ENCODE results near the gene CDKAL1.
"Not testable (repeated sequence)": the region's sequence is repeated elsewhere in the genome, so short reads cannot be mapped to it uniquely, and the experiment has no call there.

Gene CDKAL1

GRCh38 chr6:20900389-20901160, 366.3 kb downstream of the CDKAL1 start:
- no peak for DNase-seq

- DNase-seq, result no peak
Measured at GRCh38 chr6:20905377-20905776, 371.1 kb downstream of the CDKAL1 start.

GRCh38 chr6:20906945-20907344, 372.7 kb downstream of the CDKAL1 start:
- DNase-seq, result no peak

- no peak for DNase-seq
Measured at GRCh38 chr6:20907486-20908071, 373.3 kb downstream of the CDKAL1 start.

- DNase-seq, result no peak
Measured at GRCh38 chr6:20909621-20910020, 375.4 kb downstream of the CDKAL1 start.

GRCh38 chr6:20911712-20912111, 377.5 kb downstream of the CDKAL1 start:
- DNase-seq, result no peak

- no peak for DNase-seq
Measured at GRCh38 chr6:20915156-20915555, 380.9 kb downstream of the CDKAL1 start.

GRCh38 chr6:20915626-20916025, 381.4 kb downstream of the CDKAL1 start:
- DNase-seq, result no peak

GRCh38 chr6:20916086-20916485, 381.8 kb downstream of the CDKAL1 start:
- no peak for DNase-seq

GRCh38 chr6:20918868-20919267, 384.6 kb downstream of the CDKAL1 start:
- no peak for DNase-seq

- DNase-seq, result no peak
Measured at GRCh38 chr6:20919677-20920385, 385.6 kb downstream of the CDKAL1 start.

- no peak for DNase-seq
Measured at GRCh38 chr6:20921578-20921977, 387.3 kb downstream of the CDKAL1 start.

- no peak for DNase-seq
Measured at GRCh38 chr6:20922743-20923142, 388.5 kb downstream of the CDKAL1 start.

GRCh38 chr6:20924094-20924493, 389.8 kb downstream of the CDKAL1 start:
- not testable (repeated sequence) for DNase-seq

- DNase-seq, result no peak
Measured at GRCh38 chr6:20924911-20925543, 390.8 kb downstream of the CDKAL1 start.

- DNase-seq, result no peak
Measured at GRCh38 chr6:20927130-20927860, 393.0 kb downstream of the CDKAL1 start.

GRCh38 chr6:20929283-20929682, 395.0 kb downstream of the CDKAL1 start:
- no peak for DNase-seq

GRCh38 chr6:20931093-20931492, 396.8 kb downstream of the CDKAL1 start:
- no peak for DNase-seq

GRCh38 chr6:20931772-20932171, 397.5 kb downstream of the CDKAL1 start:
- DNase-seq, result no peak

GRCh38 chr6:20932284-20932683, 398.0 kb downstream of the CDKAL1 start:
- no peak for DNase-seq

GRCh38 chr6:20933057-20933788, 399.0 kb downstream of the CDKAL1 start:
- DNase-seq, result no peak

GRCh38 chr6:20936949-20937348, 402.7 kb downstream of the CDKAL1 start:
- no peak for DNase-seq
